ENCODE results near the gene DAB2IP.

DNA sequence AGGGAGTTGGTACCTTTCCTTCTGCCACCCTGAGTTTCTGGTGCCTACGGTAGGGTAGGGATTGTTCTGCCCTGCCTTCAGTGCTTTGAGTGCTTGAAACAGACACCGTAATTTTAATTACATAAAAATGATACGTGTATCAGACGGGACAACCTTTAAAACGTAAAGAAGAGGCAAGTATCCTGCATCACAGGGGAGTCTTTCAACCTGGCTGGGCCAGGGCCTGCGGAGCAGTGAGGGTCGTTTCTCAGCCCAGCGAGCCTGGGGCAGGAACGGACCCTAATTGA lies 483 bp upstream of the DAB2IP start:
- TF ChIP-seq, protein P1, sequence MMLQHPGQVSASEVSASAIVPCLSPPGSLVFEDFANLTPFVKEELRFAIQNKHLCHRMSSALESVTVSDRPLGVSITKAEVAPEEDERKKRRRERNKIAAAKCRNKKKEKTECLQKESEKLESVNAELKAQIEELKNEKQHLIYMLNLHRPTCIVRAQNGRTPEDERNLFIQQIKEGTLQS (IDR thresholded peaks at IDR 0.05), result no peak
- TF ChIP-seq, protein P2, sequence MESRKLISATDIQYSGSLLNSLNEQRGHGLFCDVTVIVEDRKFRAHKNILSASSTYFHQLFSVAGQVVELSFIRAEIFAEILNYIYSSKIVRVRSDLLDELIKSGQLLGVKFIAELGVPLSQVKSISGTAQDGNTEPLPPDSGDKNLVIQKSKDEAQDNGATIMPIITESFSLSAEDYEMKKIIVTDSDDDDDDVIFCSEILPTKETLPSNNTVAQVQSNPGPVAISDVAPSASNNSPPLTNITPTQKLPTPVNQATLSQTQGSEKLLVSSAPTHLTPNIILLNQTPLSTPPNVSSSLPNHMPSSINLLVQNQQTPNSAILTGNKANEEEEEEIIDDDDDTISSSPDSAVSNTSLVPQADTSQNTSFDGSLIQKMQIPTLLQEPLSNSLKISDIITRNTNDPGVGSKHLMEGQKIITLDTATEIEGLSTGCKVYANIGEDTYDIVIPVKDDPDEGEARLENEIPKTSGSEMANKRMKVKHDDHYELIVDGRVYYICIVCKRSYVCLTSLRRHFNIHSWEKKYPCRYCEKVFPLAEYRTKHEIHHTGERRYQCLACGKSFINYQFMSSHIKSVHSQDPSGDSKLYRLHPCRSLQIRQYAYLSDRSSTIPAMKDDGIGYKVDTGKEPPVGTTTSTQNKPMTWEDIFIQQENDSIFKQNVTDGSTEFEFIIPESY (IDR thresholded peaks at IDR 0.05; ENCODE audit: extremely low read depth, insufficient replicate concordance, low read length), result no peak
- TF ChIP-seq, protein P3, sequence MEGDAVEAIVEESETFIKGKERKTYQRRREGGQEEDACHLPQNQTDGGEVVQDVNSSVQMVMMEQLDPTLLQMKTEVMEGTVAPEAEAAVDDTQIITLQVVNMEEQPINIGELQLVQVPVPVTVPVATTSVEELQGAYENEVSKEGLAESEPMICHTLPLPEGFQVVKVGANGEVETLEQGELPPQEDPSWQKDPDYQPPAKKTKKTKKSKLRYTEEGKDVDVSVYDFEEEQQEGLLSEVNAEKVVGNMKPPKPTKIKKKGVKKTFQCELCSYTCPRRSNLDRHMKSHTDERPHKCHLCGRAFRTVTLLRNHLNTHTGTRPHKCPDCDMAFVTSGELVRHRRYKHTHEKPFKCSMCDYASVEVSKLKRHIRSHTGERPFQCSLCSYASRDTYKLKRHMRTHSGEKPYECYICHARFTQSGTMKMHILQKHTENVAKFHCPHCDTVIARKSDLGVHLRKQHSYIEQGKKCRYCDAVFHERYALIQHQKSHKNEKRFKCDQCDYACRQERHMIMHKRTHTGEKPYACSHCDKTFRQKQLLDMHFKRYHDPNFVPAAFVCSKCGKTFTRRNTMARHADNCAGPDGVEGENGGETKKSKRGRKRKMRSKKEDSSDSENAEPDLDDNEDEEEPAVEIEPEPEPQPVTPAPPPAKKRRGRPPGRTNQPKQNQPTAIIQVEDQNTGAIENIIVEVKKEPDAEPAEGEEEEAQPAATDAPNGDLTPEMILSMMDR (IDR thresholded peaks at IDR 0.05 in 2 of 3, conservative IDR thresholded peaks at IDR 0.05 in 1 of 3; ENCODE audit: borderline replicate concordance in 1 of 3, insufficient read depth in 1 of 3, low read depth in 2 of 3, low read length in 2 of 3), result no peak

Data from HCT116 (cell line).